ENCODE measurements around the gene ZNF723. TPM values are rescaled to one million over a fixed set of nuclear protein-coding genes. Genes with fewer than 3 reads are reported as not detected.

Gene ZNF723
- total RNA-seq, 1 experiment from 2014 or later: not detected

DNA sequence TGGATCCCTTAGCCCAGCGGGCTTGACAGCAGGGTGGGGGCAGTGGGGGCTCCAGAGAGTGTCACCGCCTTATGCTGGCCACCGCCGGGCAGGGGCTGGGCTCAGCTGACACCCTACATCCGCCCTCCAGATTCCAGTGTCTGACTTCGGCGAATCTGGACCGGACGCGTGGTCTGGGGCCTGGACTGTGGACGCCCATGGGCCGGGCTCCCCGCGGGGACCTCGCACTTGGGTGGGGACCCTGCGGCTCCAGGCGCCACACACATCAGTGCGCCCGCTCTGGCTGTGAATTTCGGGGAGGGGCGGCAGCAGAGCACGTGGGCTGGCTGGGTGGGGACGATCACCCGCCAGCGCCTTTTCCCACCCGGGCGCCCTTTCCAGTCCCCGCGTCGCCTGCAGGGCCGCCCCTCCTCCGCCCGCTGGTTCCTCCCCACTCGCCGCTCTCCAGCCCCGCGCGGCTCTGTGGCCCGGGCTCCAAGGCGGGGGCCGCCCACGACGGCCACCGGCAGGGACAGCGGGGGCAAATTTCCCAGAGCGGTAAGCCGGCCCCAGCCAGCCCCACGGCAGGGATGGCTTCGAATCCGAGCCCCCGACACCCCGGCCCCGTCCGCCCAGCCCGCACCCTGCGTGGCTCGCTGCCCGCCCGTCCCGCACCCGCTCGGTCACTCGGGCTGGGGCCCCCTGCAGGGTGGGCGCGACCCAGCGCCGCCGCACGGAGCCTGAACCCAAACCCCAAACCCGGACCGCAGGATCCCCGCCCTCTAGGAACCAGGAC, 24.8 kb upstream of the ZNF723 start (continued):
- TF ChIP-seq, protein P1, sequence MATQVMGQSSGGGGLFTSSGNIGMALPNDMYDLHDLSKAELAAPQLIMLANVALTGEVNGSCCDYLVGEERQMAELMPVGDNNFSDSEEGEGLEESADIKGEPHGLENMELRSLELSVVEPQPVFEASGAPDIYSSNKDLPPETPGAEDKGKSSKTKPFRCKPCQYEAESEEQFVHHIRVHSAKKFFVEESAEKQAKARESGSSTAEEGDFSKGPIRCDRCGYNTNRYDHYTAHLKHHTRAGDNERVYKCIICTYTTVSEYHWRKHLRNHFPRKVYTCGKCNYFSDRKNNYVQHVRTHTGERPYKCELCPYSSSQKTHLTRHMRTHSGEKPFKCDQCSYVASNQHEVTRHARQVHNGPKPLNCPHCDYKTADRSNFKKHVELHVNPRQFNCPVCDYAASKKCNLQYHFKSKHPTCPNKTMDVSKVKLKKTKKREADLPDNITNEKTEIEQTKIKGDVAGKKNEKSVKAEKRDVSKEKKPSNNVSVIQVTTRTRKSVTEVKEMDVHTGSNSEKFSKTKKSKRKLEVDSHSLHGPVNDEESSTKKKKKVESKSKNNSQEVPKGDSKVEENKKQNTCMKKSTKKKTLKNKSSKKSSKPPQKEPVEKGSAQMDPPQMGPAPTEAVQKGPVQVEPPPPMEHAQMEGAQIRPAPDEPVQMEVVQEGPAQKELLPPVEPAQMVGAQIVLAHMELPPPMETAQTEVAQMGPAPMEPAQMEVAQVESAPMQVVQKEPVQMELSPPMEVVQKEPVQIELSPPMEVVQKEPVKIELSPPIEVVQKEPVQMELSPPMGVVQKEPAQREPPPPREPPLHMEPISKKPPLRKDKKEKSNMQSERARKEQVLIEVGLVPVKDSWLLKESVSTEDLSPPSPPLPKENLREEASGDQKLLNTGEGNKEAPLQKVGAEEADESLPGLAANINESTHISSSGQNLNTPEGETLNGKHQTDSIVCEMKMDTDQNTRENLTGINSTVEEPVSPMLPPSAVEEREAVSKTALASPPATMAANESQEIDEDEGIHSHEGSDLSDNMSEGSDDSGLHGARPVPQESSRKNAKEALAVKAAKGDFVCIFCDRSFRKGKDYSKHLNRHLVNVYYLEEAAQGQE (IDR thresholded peaks at IDR 0.05; ENCODE audit: low read depth): no peak
- no peak for TF ChIP-seq CBX3 (IDR thresholded peaks at IDR 0.05; ENCODE audit: low read depth)
- no peak for TF ChIP-seq SRF (IDR thresholded peaks at IDR 0.05; ENCODE audit: low read depth)
- TF ChIP-seq SIN3A (IDR thresholded peaks at IDR 0.05; ENCODE audit: low read depth): no peak

DNA sequence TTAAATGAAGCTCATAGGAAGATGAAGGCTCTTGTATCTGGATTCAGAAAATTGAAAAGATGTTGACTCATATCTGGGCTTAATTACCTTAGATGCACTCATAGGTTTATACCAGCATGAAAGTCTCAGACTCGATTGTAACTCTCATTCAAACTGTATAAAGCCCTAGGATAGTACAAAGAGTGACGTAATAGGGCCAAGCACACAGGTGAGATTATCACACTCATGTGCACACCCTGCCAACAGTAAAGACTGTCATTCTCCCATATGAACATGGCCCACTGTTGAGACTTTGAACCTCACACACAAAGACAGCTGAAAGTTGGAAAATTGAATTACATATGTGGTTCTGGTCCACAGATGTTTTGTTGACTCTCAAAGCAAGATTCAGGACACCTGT, 18.0 kb upstream of the ZNF723 start:
- ChIA-PET POLR2A (no interaction called here), CTCF (no interaction called here), RAD21 (ENCODE audit: low non-redundant PET in 1 of 2, low total read pairs in 2 of 2, uncharacterized antibody in 2 of 2, unreplicated experiment in 2 of 2) (no interaction called here)
- ATAC-seq: no peak
- BruUV-seq (replicated peaks): no TSS peak
- H3K9me2 ChIP-seq (ENCODE audit: insufficient read depth): no peaks in the 10 kb centered on the region
- no peak for DNase-seq (ENCODE audit: low read depth, low spot score)
- H3K4me1 ChIP-seq (ENCODE audit: control insufficient read depth in 1 of 2, insufficient read depth in 2 of 2, low read length in 2 of 2): no peaks in the 10 kb centered on the region
- H4K20me1 ChIP-seq (ENCODE audit: insufficient read depth): no peaks in the 10 kb centered on the region
- no peak overlapping the region for H2AFZ ChIP-seq (ENCODE audit: low read depth, low read length, poor library complexity, severe bottlenecking)
- no peak overlapping the region for H3K27ac ChIP-seq (ENCODE audit: low read depth, low read length)
- TF ChIP-seq TCF7L2 (IDR thresholded peaks at IDR 0.05; ENCODE audit: borderline replicate concordance, extremely low read depth, insufficient read depth, insufficient read length) (no peak), ZFX (IDR thresholded peaks at IDR 0.05) (no peak), EGR1 (IDR thresholded peaks at IDR 0.05; ENCODE audit: low read depth) (no peak), ELF1 (IDR thresholded peaks at IDR 0.05; ENCODE audit: borderline replicate concordance, low read depth) (no peak), FOSL1 (IDR thresholded peaks at IDR 0.05; ENCODE audit: low read depth) (no peak), POLR2AphosphoS5 (IDR thresholded peaks at IDR 0.05; ENCODE audit: low read depth, low read length) (no peak), POLR2A (IDR thresholded peaks at IDR 0.05; ENCODE audit: borderline replicate concordance, extremely low read depth, insufficient read depth, insufficient read length) (no peak), CBX3 (IDR thresholded peaks at IDR 0.05; ENCODE audit: low read depth) (no peak), JUND (IDR thresholded peaks at IDR 0.05) (no peak), EZH2phosphoT487 (IDR thresholded peaks at IDR 0.05; ENCODE audit: borderline replicate concordance) (no peak), SIN3A (IDR thresholded peaks at IDR 0.05; ENCODE audit: low read depth) (no peak), SP1 (IDR thresholded peaks at IDR 0.05; ENCODE audit: low read depth) (no peak)
- TF ChIP-seq, protein P2, sequence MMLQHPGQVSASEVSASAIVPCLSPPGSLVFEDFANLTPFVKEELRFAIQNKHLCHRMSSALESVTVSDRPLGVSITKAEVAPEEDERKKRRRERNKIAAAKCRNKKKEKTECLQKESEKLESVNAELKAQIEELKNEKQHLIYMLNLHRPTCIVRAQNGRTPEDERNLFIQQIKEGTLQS (IDR thresholded peaks at IDR 0.05): no peak
- TF ChIP-seq, protein P3, sequence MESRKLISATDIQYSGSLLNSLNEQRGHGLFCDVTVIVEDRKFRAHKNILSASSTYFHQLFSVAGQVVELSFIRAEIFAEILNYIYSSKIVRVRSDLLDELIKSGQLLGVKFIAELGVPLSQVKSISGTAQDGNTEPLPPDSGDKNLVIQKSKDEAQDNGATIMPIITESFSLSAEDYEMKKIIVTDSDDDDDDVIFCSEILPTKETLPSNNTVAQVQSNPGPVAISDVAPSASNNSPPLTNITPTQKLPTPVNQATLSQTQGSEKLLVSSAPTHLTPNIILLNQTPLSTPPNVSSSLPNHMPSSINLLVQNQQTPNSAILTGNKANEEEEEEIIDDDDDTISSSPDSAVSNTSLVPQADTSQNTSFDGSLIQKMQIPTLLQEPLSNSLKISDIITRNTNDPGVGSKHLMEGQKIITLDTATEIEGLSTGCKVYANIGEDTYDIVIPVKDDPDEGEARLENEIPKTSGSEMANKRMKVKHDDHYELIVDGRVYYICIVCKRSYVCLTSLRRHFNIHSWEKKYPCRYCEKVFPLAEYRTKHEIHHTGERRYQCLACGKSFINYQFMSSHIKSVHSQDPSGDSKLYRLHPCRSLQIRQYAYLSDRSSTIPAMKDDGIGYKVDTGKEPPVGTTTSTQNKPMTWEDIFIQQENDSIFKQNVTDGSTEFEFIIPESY (IDR thresholded peaks at IDR 0.05; ENCODE audit: extremely low read depth, insufficient replicate concordance, low read length): no peak
- TF ChIP-seq, protein P1 (IDR thresholded peaks at IDR 0.05; ENCODE audit: low read depth): no peak
- no peaks in the 10 kb centered on the region for H3K27me3 ChIP-seq (ENCODE audit: insufficient read depth, low read length)
- peaks cover 14 to 46% of the 10 kb centered on the region in 2 experiments; a peak in 2 of 4 replicates for H3K9me3 ChIP-seq (ENCODE audit: control insufficient read depth in 1 of 2, insufficient read depth in 1 of 2, low read depth in 1 of 2, low read length in 2 of 2)
- H3K4me3 ChIP-seq (replicated peaks in 1 of 2; ENCODE audit: low read depth in 1 of 2, low read length in 2 of 2): no peak overlapping the region
- no peaks in the 10 kb centered on the region for H3K79me2 ChIP-seq (ENCODE audit: insufficient read depth, low read length)
- no peaks in the 10 kb centered on the region for H3K36me3 ChIP-seq (ENCODE audit: control insufficient read depth in 1 of 2, insufficient read depth in 2 of 2, low read length in 2 of 2)
- intact Hi-C loops (cut with micrococcal nuclease): no loop called here
- no peak overlapping the region for H3K9ac ChIP-seq (ENCODE audit: low read length)
- no peak overlapping the region for H3K4me2 ChIP-seq (ENCODE audit: low read length)

Data from HCT116 (cell line).